Measurements from ENCODE around the gene CCNL1.

CCNL1 gene

GRCh38 chr3:157116017-157116416 is 43.9 kb downstream of the CCNL1 start:
- DNase-seq = no peak

GRCh38 chr3:157115069-157116006 is 44.6 kb downstream of the CCNL1 start:
- H3K4me3 ChIP-seq (ENCODE audit: low read depth, low read length) = no peak overlapping the region
- H3K27ac ChIP-seq = no peak overlapping the region

More at GRCh38 chr3:157116017-157116416, 43.9 kb downstream of the CCNL1 start:
- Histone ChIP-seq H3K27me3 (replicated peaks) (no peaks in the 10 kb centered on the region), H3K27ac (no peak overlapping the region), H3K36me3 (replicated peaks) (no peaks in the 10 kb centered on the region), H3K4me3 (ENCODE audit: low read depth, low read length) (no peak overlapping the region)
- no peak for TF ChIP-seq CTCF (IDR thresholded peaks at IDR 0.05; ENCODE audit: low read depth, low read length, missing control alignments)
- in situ Hi-C loops (cut with HindIII; ENCODE audit: low pct_ligation_motif_present, low sequenced_read_pairs) = no loop called here

GRCh38 chr3:157113832-157114505 is 46.0 kb downstream of the CCNL1 start:
- no peaks in the 10 kb centered on the region for H3K36me3 ChIP-seq (replicated peaks)
- TF ChIP-seq CTCF (IDR thresholded peaks at IDR 0.05; ENCODE audit: low read depth, low read length, missing control alignments) = peak; percentile 22
- in situ Hi-C loops (cut with HindIII; ENCODE audit: low pct_ligation_motif_present, low sequenced_read_pairs) = no loop called here
- no peaks in the 10 kb centered on the region for H3K27me3 ChIP-seq (replicated peaks)
- H3K27ac ChIP-seq = no peak overlapping the region
- DNase-seq = no peak
- no peak overlapping the region for H3K4me3 ChIP-seq (ENCODE audit: low read depth, low read length)

More at GRCh38 chr3:157115069-157116006, 44.6 kb downstream of the CCNL1 start:
- no peaks in the 10 kb centered on the region for H3K27me3 ChIP-seq (replicated peaks)
- no peaks in the 10 kb centered on the region for H3K36me3 ChIP-seq (replicated peaks)
- in situ Hi-C loops (cut with HindIII; ENCODE audit: low pct_ligation_motif_present, low sequenced_read_pairs) = no loop called here
- no peak for TF ChIP-seq CTCF (IDR thresholded peaks at IDR 0.05; ENCODE audit: low read depth, low read length, missing control alignments)
- peak; percentile 21 for DNase-seq

GRCh38 chr3:157112536-157112935 is 47.4 kb downstream of the CCNL1 start:
- Histone ChIP-seq H3K27me3 (replicated peaks) (no peaks in the 10 kb centered on the region), H3K36me3 (replicated peaks) (no peaks in the 10 kb centered on the region), H3K27ac (no peak overlapping the region), H3K4me3 (ENCODE audit: low read depth, low read length) (no peak overlapping the region)
- DNase-seq = no peak
- in situ Hi-C loops (cut with HindIII; ENCODE audit: low pct_ligation_motif_present, low sequenced_read_pairs) = no loop called here
- no peak for TF ChIP-seq CTCF (IDR thresholded peaks at IDR 0.05; ENCODE audit: low read depth, low read length, missing control alignments)

GRCh38 chr3:157111518-157111917 is 48.4 kb downstream of the CCNL1 start:
- H3K4me3 ChIP-seq (ENCODE audit: low read depth, low read length) = no peak overlapping the region
- no peak overlapping the region for H3K27ac ChIP-seq
- no peaks in the 10 kb centered on the region for H3K36me3 ChIP-seq (replicated peaks)
- TF ChIP-seq CTCF (IDR thresholded peaks at IDR 0.05; ENCODE audit: low read depth, low read length, missing control alignments) = no peak
- H3K27me3 ChIP-seq (replicated peaks) = no peaks in the 10 kb centered on the region
- in situ Hi-C loops (cut with HindIII; ENCODE audit: low pct_ligation_motif_present, low sequenced_read_pairs) = no loop called here
- no peak for DNase-seq
